DOHH2 (cell line): ENCODE measurements around the gene PODXL.

Experiments used
- EZH2phosphoT487 ChIP-seq: fragments of 200-600 bp; sonication (generic); IDR thresholded peaks from 2 replicates; pipeline ENCODE4 v1.6.1; 2017; ENCODE audit warnings: borderline replicate concordance, mild to moderate bottlenecking, antibody characterized with exemption, low read length, moderate library complexity, mixed read lengths
- TF ChIP-seq, protein P1 (sequence below): fragments of 200-600 bp; sonication (generic); IDR thresholded peaks from one replicate; pipeline ENCODE4 v1.5.1; 2014; ENCODE audit warnings: antibody characterized with exemption, mild to moderate bottlenecking, low read depth, low read length; ENCODE audit not compliant: poor library complexity, severe bottlenecking

DNA sequence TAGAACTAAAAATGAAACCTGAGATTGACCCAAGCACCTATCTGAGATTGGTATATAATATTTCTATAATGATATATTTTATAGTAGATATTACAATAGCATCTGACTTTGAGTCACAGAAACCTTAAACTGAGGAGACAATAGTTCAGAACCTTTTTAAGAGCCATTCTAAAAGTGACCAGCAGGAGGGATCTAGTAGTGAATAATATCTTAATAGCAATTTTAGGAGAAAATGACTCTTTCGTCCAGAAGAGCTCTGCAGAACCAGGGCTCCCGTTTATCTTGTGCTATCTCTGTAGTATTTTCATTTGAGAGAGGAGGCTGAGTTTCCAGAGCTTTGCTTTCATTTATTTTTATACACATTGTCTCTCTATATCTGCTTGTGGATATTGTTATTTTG is 68.1 kb downstream of the PODXL start:
- TF ChIP-seq, protein P1, sequence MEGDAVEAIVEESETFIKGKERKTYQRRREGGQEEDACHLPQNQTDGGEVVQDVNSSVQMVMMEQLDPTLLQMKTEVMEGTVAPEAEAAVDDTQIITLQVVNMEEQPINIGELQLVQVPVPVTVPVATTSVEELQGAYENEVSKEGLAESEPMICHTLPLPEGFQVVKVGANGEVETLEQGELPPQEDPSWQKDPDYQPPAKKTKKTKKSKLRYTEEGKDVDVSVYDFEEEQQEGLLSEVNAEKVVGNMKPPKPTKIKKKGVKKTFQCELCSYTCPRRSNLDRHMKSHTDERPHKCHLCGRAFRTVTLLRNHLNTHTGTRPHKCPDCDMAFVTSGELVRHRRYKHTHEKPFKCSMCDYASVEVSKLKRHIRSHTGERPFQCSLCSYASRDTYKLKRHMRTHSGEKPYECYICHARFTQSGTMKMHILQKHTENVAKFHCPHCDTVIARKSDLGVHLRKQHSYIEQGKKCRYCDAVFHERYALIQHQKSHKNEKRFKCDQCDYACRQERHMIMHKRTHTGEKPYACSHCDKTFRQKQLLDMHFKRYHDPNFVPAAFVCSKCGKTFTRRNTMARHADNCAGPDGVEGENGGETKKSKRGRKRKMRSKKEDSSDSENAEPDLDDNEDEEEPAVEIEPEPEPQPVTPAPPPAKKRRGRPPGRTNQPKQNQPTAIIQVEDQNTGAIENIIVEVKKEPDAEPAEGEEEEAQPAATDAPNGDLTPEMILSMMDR: peak; percentile 37
- no peak for TF ChIP-seq EZH2phosphoT487
